ENCODE data around the gene PHLDA1.

Gene PHLDA1

DNA sequence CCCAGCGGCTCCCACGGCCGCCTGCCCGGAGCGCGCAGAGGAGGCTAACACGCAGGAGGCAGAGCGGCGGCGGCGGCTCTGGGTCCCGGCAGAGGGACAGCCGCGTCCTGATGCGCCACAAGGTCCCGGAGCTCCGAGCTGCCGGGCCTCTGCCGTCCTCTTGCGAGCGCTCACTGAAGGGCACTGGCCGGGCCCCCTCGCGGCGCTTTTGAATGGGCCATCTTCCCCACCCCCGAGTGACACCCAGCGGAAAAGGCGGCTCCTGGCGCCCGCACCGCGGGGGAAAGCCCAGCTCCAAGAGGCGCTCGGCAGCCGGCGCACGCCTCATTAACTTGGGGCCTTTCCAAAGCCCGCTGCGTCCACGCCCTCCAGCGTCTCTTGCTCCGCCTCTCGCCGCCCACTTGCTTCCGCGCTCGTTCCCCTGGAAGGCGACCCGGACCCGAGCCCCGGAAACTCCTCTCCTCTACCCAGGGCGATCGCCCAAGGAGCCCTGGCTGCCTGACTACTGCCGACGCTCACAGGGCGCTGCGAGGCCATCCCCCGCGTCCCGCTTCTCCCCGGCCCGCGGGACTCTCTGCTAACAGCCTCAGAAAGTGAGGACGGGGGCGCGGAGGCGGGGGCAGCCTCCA is at the start of gene PHLDA1:
Gene PHLDA1 (minus strand): TSS at position 363 of the 629 bp plus-strand sequence.
- DNase-seq (ENCODE audit: low spot score): peak; percentile 92

DNA sequence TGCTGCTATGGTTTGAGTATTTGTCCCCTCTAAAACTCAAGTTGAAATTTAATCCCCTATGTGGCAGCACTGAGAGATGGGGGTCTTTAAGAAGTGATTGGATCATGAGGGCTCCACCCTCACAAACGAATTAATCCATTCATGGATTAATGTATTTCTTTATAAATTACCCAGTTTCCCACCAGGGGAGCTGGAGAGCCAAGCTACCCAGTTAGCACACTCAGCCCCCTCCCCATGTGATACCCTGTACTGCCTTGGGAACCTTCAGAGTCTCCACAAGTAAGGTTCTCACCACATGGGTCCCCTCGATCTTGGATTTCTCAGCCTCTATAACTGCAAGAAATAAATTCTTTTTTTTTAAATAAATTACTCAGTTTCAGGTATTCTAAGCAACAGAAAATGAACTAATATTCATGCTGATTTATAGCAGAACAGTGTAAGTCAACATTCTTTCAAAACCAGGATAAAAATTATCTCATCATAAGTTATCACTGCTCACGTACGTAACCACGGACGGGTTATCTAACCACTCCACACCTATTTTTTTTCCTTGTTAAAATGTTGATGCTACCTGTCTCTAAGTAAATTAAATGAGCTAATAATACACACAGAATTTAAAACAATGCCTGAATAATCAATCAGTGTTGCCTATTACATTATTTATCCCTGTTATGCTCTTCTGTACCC is 49.3 kb upstream of the PHLDA1 start:
- no peak for DNase-seq (ENCODE audit: low spot score)

DNA sequence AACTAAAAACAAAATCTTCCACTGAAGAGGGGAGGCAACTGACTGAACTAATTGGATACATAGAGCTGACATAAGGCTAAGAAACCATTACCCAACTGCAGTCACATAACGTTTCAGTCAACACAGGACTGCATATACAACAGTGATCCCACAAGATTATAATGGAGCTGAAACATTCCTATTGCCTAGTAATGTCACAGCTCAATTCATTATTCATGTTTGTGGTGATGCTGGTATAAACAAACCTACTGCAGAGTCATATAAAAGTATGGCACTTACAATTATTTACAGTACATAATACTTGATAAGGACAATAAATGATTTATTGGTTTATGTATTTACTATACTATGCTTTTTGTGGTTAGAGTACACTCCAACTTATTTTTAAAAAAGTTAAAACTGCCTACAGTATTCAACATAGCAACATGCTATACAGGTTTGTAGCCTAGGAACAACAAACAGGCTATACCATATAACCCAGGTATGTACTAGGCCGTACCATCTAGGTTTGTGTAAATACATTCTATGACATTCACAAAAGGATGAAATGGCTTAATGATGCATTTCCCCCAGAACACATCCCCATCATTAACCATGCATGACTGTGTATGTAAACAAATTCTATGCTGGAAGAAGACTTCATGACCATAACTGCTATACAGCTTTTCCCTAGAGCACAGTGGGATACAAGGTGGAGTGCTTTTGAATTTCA is 48.6 kb upstream of the PHLDA1 start:
- no peak for DNase-seq (ENCODE audit: low spot score)

DNA sequence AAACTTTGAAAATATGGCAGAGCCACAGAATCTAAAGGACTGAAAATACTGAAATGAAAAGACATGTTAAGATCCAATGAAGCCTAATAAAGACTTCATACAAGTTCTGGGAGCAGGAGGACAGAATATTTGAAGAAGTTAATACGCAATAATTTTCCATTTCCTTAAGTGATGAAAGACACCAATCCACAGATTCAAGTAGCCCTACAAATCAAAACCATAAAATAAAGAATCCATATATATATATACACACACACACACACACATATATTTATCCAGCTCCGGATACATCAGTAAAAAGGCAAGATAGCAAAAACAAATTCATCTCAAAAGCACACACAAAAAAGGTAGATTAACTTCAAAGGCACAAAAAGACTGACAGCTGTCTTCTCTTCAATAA is 47.2 kb upstream of the PHLDA1 start:
- DNase-seq (ENCODE audit: low spot score): no peak

DNA sequence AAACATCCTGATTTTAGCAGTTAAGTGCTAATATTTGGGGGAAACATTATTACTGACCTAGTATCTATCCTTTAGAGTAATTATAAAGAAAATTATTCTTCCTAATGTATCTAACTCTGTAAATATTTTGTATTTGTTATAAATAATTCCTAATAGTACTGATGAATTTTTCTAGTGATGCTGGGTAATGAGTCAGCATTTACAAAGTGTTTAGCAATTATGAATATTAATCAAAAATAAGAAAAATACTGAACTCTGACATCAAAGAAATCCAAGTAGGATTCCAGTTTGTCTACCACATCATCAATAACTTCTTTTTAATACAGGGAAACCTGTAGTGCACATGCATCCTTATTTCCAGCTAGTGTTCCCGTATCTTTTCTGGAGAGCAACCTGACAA is 43.9 kb upstream of the PHLDA1 start:
- no peak for DNase-seq (ENCODE audit: low spot score)

DNA sequence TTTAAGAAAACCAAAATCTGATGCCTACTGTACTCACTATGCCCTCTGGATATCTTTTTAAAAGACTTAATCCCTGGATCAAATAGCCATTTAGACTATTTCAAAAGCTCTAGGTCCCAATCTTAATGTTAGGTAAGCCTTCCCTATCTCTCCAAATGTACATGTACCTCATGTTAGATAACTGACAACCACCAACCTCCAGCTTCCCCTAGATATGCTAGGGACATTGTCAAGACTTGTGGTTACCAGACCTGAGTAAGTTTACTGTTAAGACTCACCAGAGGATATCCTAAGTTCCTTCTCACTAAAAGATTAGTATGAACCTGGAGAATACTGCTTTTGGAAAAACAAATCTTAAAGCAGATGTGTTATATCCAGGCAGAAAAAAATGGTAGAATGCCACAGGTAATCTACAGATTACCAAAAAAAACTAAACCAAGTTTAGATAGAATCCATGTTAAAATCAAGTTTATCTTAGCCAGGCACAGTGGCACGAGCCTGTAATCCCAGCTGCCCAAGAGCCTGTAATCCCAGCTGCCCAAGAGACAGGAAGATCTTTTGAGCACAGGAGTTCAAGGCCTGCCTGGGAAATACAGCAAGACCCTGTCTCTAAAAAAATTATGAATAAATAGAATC is 43.2 kb upstream of the PHLDA1 start:
- no peak for DNase-seq (ENCODE audit: low spot score)

DNA sequence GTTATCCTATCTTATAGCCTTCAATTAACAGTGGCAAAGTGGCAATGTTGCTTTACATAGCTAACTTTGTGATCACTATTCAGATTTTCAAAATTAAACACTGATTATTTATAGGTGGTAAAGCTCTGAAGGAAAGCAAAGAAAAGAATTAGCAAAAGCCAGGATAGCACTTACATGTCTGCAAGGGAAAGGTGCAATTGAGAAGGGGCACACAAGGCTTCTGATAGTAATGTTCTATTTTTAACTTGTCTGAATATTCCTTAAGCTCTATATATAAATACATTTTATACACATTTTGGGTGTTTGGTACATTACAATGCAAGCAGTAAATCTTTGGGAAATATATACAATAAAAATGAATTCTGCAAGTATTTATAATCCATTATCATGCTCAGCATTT is 42.0 kb upstream of the PHLDA1 start:
- DNase-seq (ENCODE audit: low spot score): no peak

DNA sequence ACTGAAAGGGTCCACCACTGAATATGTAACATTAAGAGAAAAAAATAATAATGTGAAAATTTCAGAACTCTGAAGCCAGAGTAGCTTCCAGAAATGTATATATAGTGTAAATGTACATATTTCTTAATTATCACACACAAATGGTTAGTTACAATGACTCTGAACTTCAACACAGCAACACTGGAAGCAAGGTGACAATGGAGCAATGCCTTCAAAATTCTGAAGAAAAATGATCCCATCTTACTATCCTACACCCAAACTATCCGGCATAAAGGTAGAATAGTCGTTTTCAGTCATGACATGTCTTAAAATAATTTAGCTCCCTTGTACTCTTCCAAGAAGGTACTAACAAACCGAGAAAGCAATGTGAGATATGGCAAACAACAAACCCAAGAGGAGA is 41.0 kb upstream of the PHLDA1 start:
- DNase-seq (ENCODE audit: low spot score): no peak

DNA sequence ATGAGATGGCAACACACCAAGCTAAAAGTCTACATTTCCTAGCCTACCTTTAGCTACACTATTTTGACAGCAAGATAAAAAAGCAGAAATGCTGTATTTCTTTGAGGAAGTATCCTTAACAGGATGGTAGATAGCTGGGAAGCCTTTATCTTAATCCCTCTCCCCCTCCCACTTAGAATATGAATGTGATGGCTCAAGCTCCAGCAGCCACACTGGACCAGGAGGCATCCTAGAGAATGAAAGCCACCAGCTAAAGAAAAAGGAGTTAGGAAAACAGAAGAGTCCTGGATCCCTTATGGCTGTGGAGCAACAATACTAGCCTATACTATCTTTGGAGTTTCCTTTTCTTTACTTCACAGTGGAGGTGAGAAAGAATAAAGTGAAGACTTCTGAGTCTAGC is 37.8 kb upstream of the PHLDA1 start:
- no peak for DNase-seq (ENCODE audit: low spot score)

DNA sequence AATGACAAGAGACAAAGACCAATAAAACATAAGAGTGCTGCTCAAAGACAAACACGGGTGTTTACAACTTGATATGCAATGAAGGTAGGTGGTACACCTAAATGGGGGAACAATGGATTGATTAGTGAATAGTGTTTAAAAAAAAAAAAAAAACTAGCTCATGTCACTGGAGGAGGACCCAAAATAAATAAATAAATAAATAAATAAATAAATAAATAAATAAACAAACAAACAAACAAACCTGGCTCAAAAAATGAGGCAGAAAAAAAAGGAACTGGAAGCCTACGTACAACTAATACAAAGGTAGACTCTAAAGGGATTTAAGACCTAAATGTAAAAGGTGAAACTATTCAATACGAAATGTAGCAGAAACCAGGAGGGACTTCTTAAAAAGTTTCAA is 34.3 kb upstream of the PHLDA1 start:
- no peak for DNase-seq (ENCODE audit: low spot score)

DNA sequence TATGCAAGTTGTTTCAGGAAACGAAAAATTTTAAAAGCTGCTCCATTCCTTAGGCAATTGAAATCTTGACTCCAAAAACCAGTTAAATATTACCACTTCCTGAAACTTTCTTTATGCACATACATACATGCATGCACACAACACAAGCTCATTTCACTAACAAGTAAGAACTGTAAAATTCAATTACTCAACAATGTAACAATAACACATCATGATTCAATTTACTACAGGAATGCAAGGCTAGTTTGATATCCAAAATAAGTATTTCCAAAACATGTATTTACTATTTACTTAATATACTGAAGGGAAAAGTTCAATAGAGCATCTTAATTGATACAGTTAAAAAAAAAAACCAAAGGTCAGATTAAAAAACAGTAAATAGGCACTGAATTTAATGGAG is 33.3 kb upstream of the PHLDA1 start:
- no peak for DNase-seq (ENCODE audit: low spot score)

DNA sequence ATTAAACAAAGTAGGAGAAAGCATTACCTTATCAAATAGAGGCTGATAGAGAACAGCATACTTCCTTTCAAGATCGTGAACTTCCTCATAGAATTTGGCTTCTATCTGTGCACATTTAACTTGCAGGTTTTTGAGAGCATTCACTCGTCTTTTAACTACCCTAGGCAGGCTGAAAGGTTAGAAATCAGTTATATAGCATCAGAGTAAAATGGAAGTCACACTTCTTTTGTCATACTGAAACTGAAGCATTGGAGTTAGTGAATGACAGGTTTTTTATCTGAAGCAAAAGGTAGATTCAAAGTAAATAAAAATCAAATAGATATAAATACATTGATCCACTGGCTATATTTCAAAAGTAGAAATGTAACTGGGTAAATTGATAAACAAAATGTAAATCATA is 28.5 kb upstream of the PHLDA1 start:
- no peak for DNase-seq (ENCODE audit: low spot score)

DNA sequence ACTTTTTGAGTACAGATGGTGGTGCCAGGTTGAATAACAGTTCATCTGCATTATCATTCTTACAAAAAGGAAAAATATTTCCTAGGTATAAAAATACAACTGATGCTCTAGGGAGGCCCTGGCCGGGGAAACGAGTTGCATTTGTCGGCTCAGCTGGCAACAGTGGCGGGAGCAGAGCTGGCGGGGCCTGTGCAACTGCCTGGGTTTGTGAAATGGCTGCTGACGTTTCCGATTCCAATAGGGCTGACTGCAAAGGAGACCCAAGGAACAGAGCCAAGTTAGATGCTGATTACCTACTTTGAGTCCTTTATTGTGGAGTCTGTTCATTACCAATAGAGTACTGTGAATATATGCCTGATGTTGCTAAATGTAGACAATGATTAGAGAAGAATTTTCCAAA is 25.8 kb upstream of the PHLDA1 start:
- DNase-seq (ENCODE audit: low spot score): no peak

DNA sequence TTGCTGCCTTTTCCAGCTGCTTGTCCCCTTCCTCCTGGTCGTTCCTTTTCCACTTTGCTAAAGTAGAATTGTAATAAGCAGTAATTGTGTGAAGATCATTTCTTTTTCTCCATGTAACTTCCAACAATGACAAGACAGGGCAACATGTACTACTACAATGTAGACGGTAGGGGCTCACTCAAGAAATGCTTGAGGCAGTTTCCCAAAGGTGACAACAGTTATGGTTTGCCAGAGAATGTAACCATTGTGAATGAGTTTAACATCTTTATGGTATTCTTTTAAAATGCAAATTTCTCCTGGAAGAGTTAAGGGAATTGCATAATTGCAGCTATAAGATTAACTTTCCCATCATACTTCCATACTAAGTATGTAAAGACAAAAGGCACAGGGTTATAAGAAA is 23.8 kb upstream of the PHLDA1 start:
- no peak for DNase-seq (ENCODE audit: low spot score)

DNA sequence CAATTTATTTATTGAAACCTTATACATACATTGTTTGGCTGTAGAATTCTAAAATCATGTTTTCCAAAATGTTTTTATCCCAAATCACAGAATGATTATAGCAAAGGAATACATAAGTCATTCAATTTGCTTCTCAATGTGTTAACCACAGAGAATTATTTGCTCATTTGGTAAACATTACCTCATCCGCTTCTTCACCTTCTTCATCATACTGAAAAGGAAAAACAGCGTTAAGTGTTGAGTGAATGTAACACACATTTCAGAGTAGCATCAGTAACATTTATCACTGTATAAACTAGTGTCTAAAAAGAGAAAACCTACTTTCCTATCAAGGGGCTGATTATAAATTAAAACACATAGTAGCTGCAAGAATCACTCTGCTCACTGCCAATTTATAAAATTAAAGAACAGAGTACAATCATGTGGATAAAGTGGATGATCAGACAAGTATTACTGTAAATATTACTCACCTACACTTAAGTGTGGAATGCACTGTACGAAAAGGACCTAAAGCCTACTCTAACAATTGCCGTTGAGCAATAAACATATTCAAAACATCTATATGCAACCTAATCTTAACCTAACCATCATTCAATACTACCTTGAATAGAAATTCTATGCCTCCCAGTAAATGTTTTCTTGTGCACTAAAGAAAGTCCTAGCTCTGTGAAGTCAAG is 18.1 kb upstream of the PHLDA1 start:
- no peak for DNase-seq (ENCODE audit: low spot score)

DNA sequence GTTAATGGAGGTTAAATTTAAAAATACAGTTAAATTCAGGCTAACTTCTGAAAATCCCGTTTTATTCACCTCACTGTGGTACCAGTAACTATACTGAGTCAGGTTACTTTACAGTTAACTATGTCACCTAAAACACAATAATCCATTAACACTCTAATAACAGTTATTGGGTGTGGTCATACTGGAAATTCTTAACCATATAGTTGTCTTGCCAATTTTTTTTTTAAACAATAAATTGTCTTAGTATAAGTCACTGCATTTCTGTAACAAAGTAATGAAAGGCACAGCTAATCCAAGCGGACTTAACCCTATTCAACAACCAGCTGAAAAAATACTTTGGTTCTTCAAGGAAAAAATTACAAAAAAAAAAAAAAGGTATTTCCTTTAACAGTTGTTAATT is 16.2 kb upstream of the PHLDA1 start:
- DNase-seq (ENCODE audit: low spot score): no peak

DNA sequence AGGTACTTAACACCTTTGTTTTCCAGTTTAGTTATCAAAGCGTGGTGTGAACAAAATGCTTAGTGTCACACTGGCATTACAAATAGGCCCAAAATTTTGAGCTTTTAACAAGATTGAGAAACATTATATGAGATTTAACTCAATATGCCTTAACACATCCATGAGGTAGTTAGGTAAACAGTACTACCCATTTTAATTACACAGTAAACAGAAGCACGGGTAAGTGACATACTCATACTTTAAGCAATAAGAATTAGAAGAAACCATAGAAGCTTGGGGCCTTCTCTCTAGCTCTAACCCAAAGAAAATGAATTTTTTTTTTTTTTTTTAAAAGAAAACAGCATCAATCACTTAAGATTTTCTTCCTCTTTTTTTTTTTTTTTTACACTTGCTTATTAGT is 15.5 kb upstream of the PHLDA1 start:
- DNase-seq (ENCODE audit: low spot score): no peak

DNA sequence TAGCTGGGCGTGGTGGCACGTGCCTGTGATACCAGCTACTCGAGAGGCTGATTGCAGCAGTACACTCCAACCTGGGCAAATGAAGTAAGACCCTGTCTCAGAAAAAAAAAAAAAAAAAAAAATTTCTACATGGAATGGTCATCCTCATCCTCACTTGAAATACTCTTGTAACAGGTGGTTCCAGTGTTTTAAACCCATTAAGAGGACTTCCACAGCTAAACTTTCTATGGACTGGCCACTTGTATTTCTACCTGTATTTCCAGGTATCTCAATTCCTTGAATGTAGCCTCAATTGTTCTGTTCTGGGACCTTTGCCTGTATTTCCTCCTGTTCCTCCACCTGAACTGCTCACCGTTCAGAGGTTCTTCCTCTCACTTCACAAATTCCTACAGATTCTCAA is 11.8 kb upstream of the PHLDA1 start:
- DNase-seq (ENCODE audit: low spot score): no peak

DNA sequence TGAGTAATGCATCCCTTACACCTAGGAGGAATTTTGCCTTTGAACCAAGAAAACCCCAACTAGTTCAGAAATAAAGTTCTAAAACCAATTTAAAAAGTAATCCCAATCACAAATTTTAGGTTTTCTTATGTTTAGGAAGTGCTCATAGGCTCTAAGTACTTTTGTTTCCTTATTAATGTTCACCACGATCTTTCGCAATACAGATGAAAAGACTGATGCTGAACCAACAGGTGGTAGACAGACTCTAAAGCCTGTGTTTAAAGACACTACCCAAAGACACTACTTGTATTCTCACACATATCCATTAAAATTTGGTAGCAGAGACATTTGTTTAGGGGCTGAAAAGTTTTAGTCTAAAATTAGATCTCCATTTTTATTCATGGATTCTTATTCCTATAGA is 10.6 kb upstream of the PHLDA1 start:
- DNase-seq (ENCODE audit: low spot score): no peak

DNA sequence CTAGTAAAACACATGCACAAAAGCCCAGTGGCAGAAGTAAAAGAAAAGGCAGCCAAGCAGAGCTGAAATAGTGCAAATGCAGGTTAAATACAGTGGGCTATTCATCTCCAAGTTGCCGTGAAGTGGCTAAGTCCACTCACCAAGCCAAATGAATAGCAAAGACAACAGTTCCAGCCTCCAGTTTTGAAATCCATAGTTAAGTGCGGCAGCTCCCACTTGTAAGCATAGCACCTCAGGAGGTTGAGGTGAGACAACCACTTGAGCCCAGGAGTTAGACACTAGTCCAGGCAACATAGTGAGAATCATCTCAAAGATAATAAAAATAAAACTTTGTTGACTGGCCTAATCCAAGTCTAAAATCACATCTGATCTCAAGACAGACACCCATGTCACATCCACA is 9.8 kb upstream of the PHLDA1 start:
- no peak for DNase-seq (ENCODE audit: low spot score)

DNA sequence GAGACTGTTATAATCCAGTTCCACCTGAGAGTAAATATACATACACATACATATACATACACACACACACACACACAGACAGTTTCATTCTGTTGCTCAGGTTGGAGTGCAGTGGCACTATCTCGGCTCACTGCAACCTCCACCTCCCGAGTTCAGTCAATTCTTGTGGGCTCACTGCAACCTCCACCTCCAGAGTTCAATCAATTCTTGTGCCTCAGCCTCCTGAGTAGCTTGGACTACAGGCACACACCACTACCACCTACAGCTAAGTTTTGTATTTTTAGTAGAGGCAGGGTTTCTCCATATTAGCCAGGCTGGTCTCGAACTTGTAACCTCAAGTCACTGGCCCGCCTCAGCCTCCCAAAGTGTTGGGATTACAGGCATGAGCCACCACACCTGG is 8.9 kb upstream of the PHLDA1 start:
- no peak for DNase-seq (ENCODE audit: low spot score)

DNA sequence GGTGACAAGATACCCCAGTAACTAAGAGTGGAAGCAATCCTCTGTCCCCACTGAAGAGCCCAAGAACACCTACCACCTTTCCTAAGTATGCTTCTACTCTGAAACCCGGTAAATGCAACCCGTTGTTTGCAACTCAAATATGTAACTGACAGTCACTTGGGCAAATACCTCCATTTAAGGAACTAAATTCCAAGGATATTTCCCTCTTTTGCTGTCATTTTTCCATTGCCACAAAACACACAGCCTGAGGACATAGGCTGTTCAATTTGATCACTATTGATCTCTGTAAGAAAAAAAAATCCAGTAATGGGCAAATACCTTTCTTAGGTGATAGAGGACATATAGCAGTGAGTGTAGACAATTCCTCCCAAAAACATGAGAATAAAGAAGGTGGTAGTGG is 6.6 kb upstream of the PHLDA1 start:
- no peak for DNase-seq (ENCODE audit: low spot score)

Measured in CD4-positive, alpha-beta T cell treated with Interleukin-6 at 100 ng/mL for 8 hours (primary cell).